ENCODE results near the gene B4GALT1.

DNA sequence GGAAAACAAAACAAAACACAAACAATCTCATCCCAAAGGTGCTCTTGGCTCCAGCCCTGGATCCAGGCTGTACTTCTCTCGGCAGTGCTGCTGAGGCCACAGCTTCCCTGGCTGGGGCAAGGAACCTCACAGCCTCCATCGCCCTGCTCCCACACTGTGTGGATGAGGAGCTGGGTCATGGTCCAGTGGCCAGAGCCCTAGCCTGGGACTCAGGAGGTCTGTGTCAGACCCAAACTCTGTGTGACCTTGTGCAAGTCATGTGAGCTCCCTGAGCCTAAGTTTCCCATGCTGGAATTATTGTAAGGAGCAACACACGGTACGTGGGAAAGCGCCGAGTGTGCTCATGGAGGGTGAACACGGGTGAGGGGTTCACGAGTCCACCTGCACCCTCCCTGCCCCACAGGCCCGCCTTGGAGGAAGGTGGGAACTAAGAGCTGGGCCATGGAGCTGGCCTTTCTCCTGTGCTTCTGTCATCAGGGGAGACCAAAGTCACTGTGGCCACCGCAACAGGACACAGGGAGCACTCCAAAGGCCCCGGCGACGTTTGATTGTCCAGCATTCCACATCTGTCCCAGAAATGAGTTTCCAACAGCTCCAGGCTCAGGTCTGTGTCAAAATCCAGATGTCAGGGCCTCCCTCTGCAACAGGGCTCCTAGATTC is 64.5 kb downstream of the B4GALT1 start:
- TF ChIP-seq EZH2phosphoT487 (IDR thresholded peaks at IDR 0.05; ENCODE audit: low read length), result no peak
- TF ChIP-seq, protein P1, sequence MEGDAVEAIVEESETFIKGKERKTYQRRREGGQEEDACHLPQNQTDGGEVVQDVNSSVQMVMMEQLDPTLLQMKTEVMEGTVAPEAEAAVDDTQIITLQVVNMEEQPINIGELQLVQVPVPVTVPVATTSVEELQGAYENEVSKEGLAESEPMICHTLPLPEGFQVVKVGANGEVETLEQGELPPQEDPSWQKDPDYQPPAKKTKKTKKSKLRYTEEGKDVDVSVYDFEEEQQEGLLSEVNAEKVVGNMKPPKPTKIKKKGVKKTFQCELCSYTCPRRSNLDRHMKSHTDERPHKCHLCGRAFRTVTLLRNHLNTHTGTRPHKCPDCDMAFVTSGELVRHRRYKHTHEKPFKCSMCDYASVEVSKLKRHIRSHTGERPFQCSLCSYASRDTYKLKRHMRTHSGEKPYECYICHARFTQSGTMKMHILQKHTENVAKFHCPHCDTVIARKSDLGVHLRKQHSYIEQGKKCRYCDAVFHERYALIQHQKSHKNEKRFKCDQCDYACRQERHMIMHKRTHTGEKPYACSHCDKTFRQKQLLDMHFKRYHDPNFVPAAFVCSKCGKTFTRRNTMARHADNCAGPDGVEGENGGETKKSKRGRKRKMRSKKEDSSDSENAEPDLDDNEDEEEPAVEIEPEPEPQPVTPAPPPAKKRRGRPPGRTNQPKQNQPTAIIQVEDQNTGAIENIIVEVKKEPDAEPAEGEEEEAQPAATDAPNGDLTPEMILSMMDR (IDR thresholded peaks at IDR 0.05; ENCODE audit: low read length), result no peak
